Measurements from ENCODE around the gene FATE1. TPM values are rescaled to one million over a fixed set of nuclear protein-coding genes. Genes with fewer than 3 reads are reported as not detected.

The FATE1 gene
- total RNA-seq, 1 experiment from 2014 or later: not detected

DNA sequence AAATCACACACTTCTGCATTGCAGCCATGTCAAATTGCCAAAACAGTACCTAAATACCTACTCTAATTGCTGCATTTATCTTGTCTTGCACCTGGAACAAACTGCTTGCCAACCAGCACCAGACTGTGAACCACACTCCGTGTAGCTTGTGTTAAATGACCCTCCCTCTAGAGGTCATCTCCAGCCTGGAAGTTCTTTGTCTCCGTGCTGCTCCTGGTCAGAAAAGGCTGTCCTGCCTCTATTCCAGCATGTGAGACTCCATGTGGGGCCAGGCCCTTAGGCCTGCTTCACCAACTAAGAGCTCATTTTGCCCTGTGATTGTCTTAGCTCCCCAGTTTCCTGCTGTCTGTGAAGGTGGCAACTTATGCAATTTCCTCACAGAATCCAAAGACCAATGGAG is 47.0 kb downstream of the FATE1 start:
- ChIA-PET POLR2A (no interaction called here), CTCF (no interaction called here)
- no peaks in the 10 kb centered on the region for H3K4me1 ChIP-seq (ENCODE audit: control insufficient read depth, insufficient read depth, low read length)
- H3K36me3 ChIP-seq (ENCODE audit: control insufficient read depth, insufficient read depth, low read length): no peaks in the 10 kb centered on the region
- DNase-seq (ENCODE audit: low read depth, low spot score): no peak
- H3K4me3 ChIP-seq (ENCODE audit: low read depth in 2 of 2, low read length in 2 of 2): no peak overlapping the region
- no peak overlapping the region for H3K27ac ChIP-seq (ENCODE audit: low read length)
- TF ChIP-seq TCF7L2 (IDR thresholded peaks at IDR 0.05; ENCODE audit: low read depth, low read length) (no peak), SIN3A (IDR thresholded peaks at IDR 0.05; ENCODE audit: borderline replicate concordance, insufficient read depth, low read depth, low read length) (no peak), POLR2AphosphoS5 (IDR thresholded peaks at IDR 0.05; ENCODE audit: low read depth, low read length) (no peak)
- TF ChIP-seq, protein P1, sequence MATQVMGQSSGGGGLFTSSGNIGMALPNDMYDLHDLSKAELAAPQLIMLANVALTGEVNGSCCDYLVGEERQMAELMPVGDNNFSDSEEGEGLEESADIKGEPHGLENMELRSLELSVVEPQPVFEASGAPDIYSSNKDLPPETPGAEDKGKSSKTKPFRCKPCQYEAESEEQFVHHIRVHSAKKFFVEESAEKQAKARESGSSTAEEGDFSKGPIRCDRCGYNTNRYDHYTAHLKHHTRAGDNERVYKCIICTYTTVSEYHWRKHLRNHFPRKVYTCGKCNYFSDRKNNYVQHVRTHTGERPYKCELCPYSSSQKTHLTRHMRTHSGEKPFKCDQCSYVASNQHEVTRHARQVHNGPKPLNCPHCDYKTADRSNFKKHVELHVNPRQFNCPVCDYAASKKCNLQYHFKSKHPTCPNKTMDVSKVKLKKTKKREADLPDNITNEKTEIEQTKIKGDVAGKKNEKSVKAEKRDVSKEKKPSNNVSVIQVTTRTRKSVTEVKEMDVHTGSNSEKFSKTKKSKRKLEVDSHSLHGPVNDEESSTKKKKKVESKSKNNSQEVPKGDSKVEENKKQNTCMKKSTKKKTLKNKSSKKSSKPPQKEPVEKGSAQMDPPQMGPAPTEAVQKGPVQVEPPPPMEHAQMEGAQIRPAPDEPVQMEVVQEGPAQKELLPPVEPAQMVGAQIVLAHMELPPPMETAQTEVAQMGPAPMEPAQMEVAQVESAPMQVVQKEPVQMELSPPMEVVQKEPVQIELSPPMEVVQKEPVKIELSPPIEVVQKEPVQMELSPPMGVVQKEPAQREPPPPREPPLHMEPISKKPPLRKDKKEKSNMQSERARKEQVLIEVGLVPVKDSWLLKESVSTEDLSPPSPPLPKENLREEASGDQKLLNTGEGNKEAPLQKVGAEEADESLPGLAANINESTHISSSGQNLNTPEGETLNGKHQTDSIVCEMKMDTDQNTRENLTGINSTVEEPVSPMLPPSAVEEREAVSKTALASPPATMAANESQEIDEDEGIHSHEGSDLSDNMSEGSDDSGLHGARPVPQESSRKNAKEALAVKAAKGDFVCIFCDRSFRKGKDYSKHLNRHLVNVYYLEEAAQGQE (IDR thresholded peaks at IDR 0.05; ENCODE audit: insufficient read depth in 1 of 2, low read depth in 2 of 2, low read length in 1 of 2): no peak
- TF ChIP-seq, protein P2, sequence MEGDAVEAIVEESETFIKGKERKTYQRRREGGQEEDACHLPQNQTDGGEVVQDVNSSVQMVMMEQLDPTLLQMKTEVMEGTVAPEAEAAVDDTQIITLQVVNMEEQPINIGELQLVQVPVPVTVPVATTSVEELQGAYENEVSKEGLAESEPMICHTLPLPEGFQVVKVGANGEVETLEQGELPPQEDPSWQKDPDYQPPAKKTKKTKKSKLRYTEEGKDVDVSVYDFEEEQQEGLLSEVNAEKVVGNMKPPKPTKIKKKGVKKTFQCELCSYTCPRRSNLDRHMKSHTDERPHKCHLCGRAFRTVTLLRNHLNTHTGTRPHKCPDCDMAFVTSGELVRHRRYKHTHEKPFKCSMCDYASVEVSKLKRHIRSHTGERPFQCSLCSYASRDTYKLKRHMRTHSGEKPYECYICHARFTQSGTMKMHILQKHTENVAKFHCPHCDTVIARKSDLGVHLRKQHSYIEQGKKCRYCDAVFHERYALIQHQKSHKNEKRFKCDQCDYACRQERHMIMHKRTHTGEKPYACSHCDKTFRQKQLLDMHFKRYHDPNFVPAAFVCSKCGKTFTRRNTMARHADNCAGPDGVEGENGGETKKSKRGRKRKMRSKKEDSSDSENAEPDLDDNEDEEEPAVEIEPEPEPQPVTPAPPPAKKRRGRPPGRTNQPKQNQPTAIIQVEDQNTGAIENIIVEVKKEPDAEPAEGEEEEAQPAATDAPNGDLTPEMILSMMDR (IDR thresholded peaks at IDR 0.05): no peak
- no peaks in the 10 kb centered on the region for H3K27me3 ChIP-seq (ENCODE audit: control insufficient read depth, insufficient read depth, low read length)
- BruUV-seq (replicated peaks): no TSS peak
- no peak for ATAC-seq
- in situ Hi-C loops (cut with HindIII; ENCODE audit: low pct_unique_long_range_greater_than_20kb, low sequenced_read_pairs): no loop called here
- H3K9me3 ChIP-seq (ENCODE audit: control insufficient read depth, insufficient read depth, low read depth, low read length): no peaks in the 10 kb centered on the region
- intact Hi-C loops (cut with micrococcal nuclease; ENCODE audit: unreplicated experiment): no loop called here

DNA sequence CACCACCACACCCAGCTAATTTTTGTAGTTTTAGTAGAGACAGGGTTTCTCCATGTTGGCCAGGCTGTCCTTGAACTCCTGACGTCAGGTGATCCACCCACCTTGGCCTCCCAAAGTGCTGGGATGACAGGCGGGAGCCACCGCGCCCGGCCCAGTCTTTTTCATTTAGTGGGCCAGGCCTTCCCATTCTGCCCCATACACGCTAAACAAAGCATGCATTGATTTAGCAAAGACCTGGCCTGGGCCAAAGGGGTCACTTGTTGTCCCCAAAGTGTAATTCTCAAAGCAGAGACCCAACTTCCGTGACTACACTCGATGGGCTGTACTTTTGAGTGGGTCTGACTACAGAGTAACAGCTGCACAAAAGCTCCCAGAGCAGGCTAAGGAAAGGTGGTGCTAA is 47.9 kb downstream of the FATE1 start:
- intact Hi-C loops (cut with micrococcal nuclease; ENCODE audit: unreplicated experiment): no loop called here
- Histone ChIP-seq H3K36me3 (ENCODE audit: control insufficient read depth, insufficient read depth, low read length) (no peaks in the 10 kb centered on the region), H3K4me1 (ENCODE audit: control insufficient read depth, insufficient read depth, low read length) (no peaks in the 10 kb centered on the region), H3K27me3 (ENCODE audit: control insufficient read depth, insufficient read depth, low read length) (no peaks in the 10 kb centered on the region), H3K9me3 (ENCODE audit: control insufficient read depth, insufficient read depth, low read depth, low read length) (no peaks in the 10 kb centered on the region), H3K4me3 (ENCODE audit: low read depth in 2 of 2, low read length in 2 of 2) (no peak overlapping the region), H3K27ac (ENCODE audit: low read length) (no peak overlapping the region)
- no peak for ATAC-seq
- in situ Hi-C loops (cut with HindIII; ENCODE audit: low pct_unique_long_range_greater_than_20kb, low sequenced_read_pairs): no loop called here
- BruUV-seq (replicated peaks): no TSS peak
- DNase-seq (ENCODE audit: low read depth, low spot score): no peak
- no peak for TF ChIP-seq SIN3A (IDR thresholded peaks at IDR 0.05; ENCODE audit: borderline replicate concordance, insufficient read depth, low read depth, low read length)
- TF ChIP-seq, protein P2 (IDR thresholded peaks at IDR 0.05): no peak
- TF ChIP-seq TCF7L2 (IDR thresholded peaks at IDR 0.05; ENCODE audit: low read depth, low read length): no peak
- TF ChIP-seq POLR2AphosphoS5 (IDR thresholded peaks at IDR 0.05; ENCODE audit: low read depth, low read length): no peak
- ChIA-PET CTCF (no interaction called here), POLR2A (no interaction called here)
